H1 (cell line): ENCODE data around the gene NBPF9.
"Not testable (repeated sequence)": the region's sequence is repeated elsewhere in the genome, so short reads cannot be mapped to it uniquely, and the experiment has no call there.

ENCODE experiments used
- CTBP2 ChIP-seq: IDR thresholded peaks from 2 replicates; pipeline ENCODE4 v1.7.0; 2011; ENCODE audit warnings: borderline replicate concordance, mild to moderate bottlenecking, moderate library complexity, mixed read lengths, low read length; ENCODE audit not compliant: insufficient read depth, insufficient read length
- E2F6 ChIP-seq: IDR thresholded peaks from 2 replicates; pipeline ENCODE4 v1.6.1; 2012; ENCODE audit warnings: inconsistent platforms
- EGR1 ChIP-seq: IDR thresholded peaks from 2 replicates; pipeline ENCODE4 v1.6.1; 2011; ENCODE audit warnings: low read depth, low read length, borderline replicate concordance
- EP300 ChIP-seq, 2 experiments: IDR thresholded peaks; 1 replicate in 1 of 2; 2 replicates in 1 of 2; pipeline ENCODE4 v1.6.1; 2011 to 2012; ENCODE audit warnings: low read depth in 2 of 2, low read length in 2 of 2, mild to moderate bottlenecking in 2 of 2, borderline replicate concordance in 1 of 2, inconsistent platforms in 1 of 2, moderate library complexity in 1 of 2
- POLR2A ChIP-seq, 2 experiments: IDR thresholded peaks; 1 replicate in 1 of 2; 2 replicates in 1 of 2; pipeline ENCODE4 v1.6.1; 2011; ENCODE audit warnings: low read depth in 2 of 2, low read length in 2 of 2, mild to moderate bottlenecking in 2 of 2; ENCODE audit errors: control extremely low read depth in 1 of 2
- SP4 ChIP-seq: IDR thresholded peaks from 2 replicates; pipeline ENCODE4 v1.6.1; 2012; ENCODE audit warnings: low read length, inconsistent platforms
- TF ChIP-seq, protein P1 (sequence below), 3 experiments: IDR thresholded peaks; 1 replicate in 2 of 3; 2 replicates in 1 of 3; pipeline versions ENCODE4 v1.5.1 to v1.6.1; 2011; ENCODE audit warnings: low read length in 3 of 3, mild to moderate bottlenecking in 3 of 3, inconsistent platforms in 2 of 3, low read depth in 1 of 3, moderate library complexity in 1 of 3; ENCODE audit not compliant: insufficient read depth in 1 of 3; ENCODE audit errors: control extremely low read depth in 1 of 3

DNA sequence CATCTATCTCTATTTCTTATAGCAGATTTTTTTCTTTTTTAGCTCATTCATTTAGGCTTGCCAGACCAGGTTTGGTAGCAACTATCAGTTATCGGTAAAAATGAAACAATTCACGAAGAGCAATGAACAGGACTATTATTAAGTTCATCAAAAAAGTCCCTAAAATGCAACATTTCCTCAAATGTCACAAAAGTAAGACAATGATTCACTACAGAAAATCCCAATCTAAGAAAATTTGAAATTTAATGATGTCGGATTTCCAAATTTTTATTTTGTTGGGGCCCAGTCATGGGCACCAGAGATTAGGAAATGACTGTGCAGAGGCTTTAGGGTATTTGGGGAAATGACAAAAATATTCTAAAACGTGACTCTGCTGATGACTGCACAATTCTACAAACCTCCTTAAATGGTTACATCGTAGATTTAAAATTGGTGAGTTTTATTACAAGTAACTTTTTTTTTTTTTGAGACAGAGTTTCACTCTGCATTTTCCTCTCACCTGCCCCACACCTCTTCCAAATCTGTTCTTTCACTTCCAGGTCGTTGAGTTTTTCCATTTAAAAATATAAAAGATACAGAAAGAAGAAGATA, 23.3 kb upstream of the NBPF9 start:
- TF ChIP-seq, protein P1, sequence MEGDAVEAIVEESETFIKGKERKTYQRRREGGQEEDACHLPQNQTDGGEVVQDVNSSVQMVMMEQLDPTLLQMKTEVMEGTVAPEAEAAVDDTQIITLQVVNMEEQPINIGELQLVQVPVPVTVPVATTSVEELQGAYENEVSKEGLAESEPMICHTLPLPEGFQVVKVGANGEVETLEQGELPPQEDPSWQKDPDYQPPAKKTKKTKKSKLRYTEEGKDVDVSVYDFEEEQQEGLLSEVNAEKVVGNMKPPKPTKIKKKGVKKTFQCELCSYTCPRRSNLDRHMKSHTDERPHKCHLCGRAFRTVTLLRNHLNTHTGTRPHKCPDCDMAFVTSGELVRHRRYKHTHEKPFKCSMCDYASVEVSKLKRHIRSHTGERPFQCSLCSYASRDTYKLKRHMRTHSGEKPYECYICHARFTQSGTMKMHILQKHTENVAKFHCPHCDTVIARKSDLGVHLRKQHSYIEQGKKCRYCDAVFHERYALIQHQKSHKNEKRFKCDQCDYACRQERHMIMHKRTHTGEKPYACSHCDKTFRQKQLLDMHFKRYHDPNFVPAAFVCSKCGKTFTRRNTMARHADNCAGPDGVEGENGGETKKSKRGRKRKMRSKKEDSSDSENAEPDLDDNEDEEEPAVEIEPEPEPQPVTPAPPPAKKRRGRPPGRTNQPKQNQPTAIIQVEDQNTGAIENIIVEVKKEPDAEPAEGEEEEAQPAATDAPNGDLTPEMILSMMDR (IDR thresholded peaks at IDR 0.05; ENCODE audit: control extremely low read depth in 1 of 3, insufficient read depth in 1 of 3, low read depth in 1 of 3, low read length in 3 of 3) = not testable (repeated sequence)
- not testable (repeated sequence) for TF ChIP-seq E2F6; POLR2A (IDR thresholded peaks at IDR 0.05; ENCODE audit: control extremely low read depth in 1 of 2, low read depth in 2 of 2, low read length in 2 of 2); SP4; EGR1; CTBP2; EP300 (IDR thresholded peaks at IDR 0.05; ENCODE audit: borderline replicate concordance in 1 of 2, low read depth in 2 of 2, low read length in 2 of 2)
